Neural cell (in vitro differentiated cells): ENCODE data around the gene PDE4D. TPM values are rescaled to one million over a fixed set of nuclear protein-coding genes. Genes with fewer than 3 reads are reported as not detected.

Experiments
- H2AFZ ChIP-seq: fragments of 200-600, 300-800 bp; sonication (generic), shearing (Covaris generic); 2 replicates; pipeline ENCODE4 v1.6.0; 2014; ENCODE audit warnings: low read depth, mild to moderate bottlenecking, antibody characterized with exemption, low read length, moderate library complexity
- H3F3A ChIP-seq: fragments of 200-600 bp; shearing (Covaris generic); 2 replicates; pipeline ENCODE4 v1.6.1; 2016; ENCODE audit warnings: mild to moderate bottlenecking, moderate library complexity, mixed read lengths, antibody characterized with exemption, low read length; ENCODE audit not compliant: insufficient read depth, poor library complexity, severe bottlenecking
- H3K27ac ChIP-seq: fragments of 200-600, 300-800 bp; sonication (generic), shearing (Covaris generic); 2 replicates; pipeline ENCODE4 v1.5.1; 2014; ENCODE audit warnings: mild to moderate bottlenecking, low read length, moderate library complexity
- H3K27me3 ChIP-seq: fragments of 300-800, 200-600 bp; sonication (generic), shearing (Covaris generic); 2 replicates; pipeline ENCODE4 v1.6.0; 2014; ENCODE audit warnings: mild to moderate bottlenecking, low read depth, low read length, moderate library complexity; ENCODE audit not compliant: insufficient read depth
- H3K36me3 ChIP-seq: fragments of 300-800, 200-600 bp; sonication (generic), shearing (Covaris generic); 2 replicates; pipeline ENCODE4 v1.5.1; 2014; ENCODE audit warnings: mild to moderate bottlenecking, antibody characterized with exemption, low read length, moderate library complexity; ENCODE audit not compliant: insufficient read depth
- H3K4me2 ChIP-seq: fragments of 300-800, 200-600 bp; sonication (generic), shearing (Covaris generic); 2 replicates; pipeline ENCODE4 v1.6.0; 2014; ENCODE audit warnings: mild to moderate bottlenecking, low read length
- H3K4me3 ChIP-seq: fragments of 300-800, 200-600 bp; sonication (generic), shearing (Covaris generic); 2 replicates; pipeline ENCODE4 v1.5.1; 2014; ENCODE audit warnings: mild to moderate bottlenecking, low read length, moderate library complexity
- H3K79me2 ChIP-seq: fragments of 200-600 bp; shearing (Covaris generic); replicated peaks from 2 replicates; pipeline ENCODE4 v1.6.0; 2014; ENCODE audit warnings: mild to moderate bottlenecking, low read length, moderate library complexity; ENCODE audit not compliant: insufficient read depth
- H3K9ac ChIP-seq: fragments of 300-800, 200-600 bp; sonication (generic), shearing (Covaris generic); 2 replicates; pipeline ENCODE4 v1.6.1; 2016; ENCODE audit warnings: mild to moderate bottlenecking, low read length, mixed read lengths
- H3K9me2 ChIP-seq: fragments of 200-600 bp; shearing (Covaris generic); 2 replicates; pipeline ENCODE4 v1.6.1; 2016; ENCODE audit warnings: mild to moderate bottlenecking, low read length, mixed read lengths; ENCODE audit not compliant: insufficient read depth
- H3K9me3 ChIP-seq: fragments of 200-600, 300-800 bp; sonication (generic), shearing (Covaris generic); 2 replicates; pipeline ENCODE4 v1.6.1; 2016; ENCODE audit warnings: mild to moderate bottlenecking, mixed run types, low read length, moderate library complexity, mixed read lengths
- H4K20me1 ChIP-seq: fragments of 200-600 bp; shearing (Covaris generic); 2 replicates; pipeline ENCODE4 v1.6.1; 2016; ENCODE audit warnings: mild to moderate bottlenecking, mixed run types; ENCODE audit not compliant: insufficient read depth
- EP300 ChIP-seq: fragments of 450-650 bp; conservative IDR thresholded peaks from 2 replicates; pipeline ENCODE4 v1.6.1; 2014; ENCODE audit warnings: antibody characterized with exemption, mild to moderate bottlenecking, moderate library complexity; ENCODE audit not compliant: poor library complexity, severe bottlenecking
- EZH2 ChIP-seq: fragments of 200-600, 300-800 bp; shearing (Covaris generic), sonication (generic); IDR thresholded peaks from 2 replicates; pipeline ENCODE4 v1.6.1; 2014; ENCODE audit warnings: antibody characterized with exemption, low read length, borderline replicate concordance, mild to moderate bottlenecking; ENCODE audit not compliant: insufficient read depth, poor library complexity, severe bottlenecking
- MXI1 ChIP-seq: fragments of 450-650 bp; conservative IDR thresholded peaks from 2 replicates; pipeline ENCODE4 v1.6.1; 2014; ENCODE audit warnings: antibody characterized with exemption, mild to moderate bottlenecking; ENCODE audit not compliant: poor library complexity, severe bottlenecking
- POLR2AphosphoS5 ChIP-seq: IDR thresholded peaks from 2 replicates; pipeline ENCODE4 v1.6.1; 2012
- RAD21 ChIP-seq: fragments of 450-650 bp; conservative IDR thresholded peaks from 2 replicates; pipeline ENCODE4 v1.6.1; 2014; ENCODE audit warnings: antibody characterized with exemption, mild to moderate bottlenecking, moderate library complexity
- SMC3 ChIP-seq: fragments of 450-650 bp; conservative IDR thresholded peaks from 2 replicates; pipeline ENCODE4 v1.6.1; 2014; ENCODE audit warnings: antibody characterized with exemption, mild to moderate bottlenecking, moderate library complexity; ENCODE audit not compliant: poor library complexity
- TAF1 ChIP-seq: IDR thresholded peaks from 2 replicates; pipeline ENCODE4 v1.6.1; 2012; ENCODE audit warnings: low read depth
- polyA plus RNA-seq: library from polyadenylated mRNA; depleted of rRNA; stranded (reverse); fragments of >200 nt; gene quantifications from 2 replicates; pipeline ENCODE4 v1.2.3, GENCODE V29; 2014
- TF ChIP-seq, protein P1 (sequence below): IDR thresholded peaks from 2 replicates; pipeline ENCODE4 v1.6.1; 2012; ENCODE audit warnings: borderline replicate concordance
- TF ChIP-seq, protein P2 (sequence below): fragments of 450-650 bp; IDR thresholded peaks from 2 replicates; pipeline ENCODE4 v1.5.1; 2014; ENCODE audit warnings: antibody characterized with exemption, mild to moderate bottlenecking, moderate library complexity; ENCODE audit not compliant: poor library complexity, severe bottlenecking

Gene PDE4D
- polyA plus RNA-seq, 1 donor from 2014 or later, result 42.8 TPM

- TF ChIP-seq EP300 (no peak), POLR2AphosphoS5 (no peak), MXI1 (no peak), SMC3 (no peak), EZH2 (no peak), TAF1 (no peak), RAD21 (no peak)
- TF ChIP-seq, protein P1, sequence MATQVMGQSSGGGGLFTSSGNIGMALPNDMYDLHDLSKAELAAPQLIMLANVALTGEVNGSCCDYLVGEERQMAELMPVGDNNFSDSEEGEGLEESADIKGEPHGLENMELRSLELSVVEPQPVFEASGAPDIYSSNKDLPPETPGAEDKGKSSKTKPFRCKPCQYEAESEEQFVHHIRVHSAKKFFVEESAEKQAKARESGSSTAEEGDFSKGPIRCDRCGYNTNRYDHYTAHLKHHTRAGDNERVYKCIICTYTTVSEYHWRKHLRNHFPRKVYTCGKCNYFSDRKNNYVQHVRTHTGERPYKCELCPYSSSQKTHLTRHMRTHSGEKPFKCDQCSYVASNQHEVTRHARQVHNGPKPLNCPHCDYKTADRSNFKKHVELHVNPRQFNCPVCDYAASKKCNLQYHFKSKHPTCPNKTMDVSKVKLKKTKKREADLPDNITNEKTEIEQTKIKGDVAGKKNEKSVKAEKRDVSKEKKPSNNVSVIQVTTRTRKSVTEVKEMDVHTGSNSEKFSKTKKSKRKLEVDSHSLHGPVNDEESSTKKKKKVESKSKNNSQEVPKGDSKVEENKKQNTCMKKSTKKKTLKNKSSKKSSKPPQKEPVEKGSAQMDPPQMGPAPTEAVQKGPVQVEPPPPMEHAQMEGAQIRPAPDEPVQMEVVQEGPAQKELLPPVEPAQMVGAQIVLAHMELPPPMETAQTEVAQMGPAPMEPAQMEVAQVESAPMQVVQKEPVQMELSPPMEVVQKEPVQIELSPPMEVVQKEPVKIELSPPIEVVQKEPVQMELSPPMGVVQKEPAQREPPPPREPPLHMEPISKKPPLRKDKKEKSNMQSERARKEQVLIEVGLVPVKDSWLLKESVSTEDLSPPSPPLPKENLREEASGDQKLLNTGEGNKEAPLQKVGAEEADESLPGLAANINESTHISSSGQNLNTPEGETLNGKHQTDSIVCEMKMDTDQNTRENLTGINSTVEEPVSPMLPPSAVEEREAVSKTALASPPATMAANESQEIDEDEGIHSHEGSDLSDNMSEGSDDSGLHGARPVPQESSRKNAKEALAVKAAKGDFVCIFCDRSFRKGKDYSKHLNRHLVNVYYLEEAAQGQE, result no peak
- TF ChIP-seq, protein P2, sequence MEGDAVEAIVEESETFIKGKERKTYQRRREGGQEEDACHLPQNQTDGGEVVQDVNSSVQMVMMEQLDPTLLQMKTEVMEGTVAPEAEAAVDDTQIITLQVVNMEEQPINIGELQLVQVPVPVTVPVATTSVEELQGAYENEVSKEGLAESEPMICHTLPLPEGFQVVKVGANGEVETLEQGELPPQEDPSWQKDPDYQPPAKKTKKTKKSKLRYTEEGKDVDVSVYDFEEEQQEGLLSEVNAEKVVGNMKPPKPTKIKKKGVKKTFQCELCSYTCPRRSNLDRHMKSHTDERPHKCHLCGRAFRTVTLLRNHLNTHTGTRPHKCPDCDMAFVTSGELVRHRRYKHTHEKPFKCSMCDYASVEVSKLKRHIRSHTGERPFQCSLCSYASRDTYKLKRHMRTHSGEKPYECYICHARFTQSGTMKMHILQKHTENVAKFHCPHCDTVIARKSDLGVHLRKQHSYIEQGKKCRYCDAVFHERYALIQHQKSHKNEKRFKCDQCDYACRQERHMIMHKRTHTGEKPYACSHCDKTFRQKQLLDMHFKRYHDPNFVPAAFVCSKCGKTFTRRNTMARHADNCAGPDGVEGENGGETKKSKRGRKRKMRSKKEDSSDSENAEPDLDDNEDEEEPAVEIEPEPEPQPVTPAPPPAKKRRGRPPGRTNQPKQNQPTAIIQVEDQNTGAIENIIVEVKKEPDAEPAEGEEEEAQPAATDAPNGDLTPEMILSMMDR, result no peak
- Histone ChIP-seq H3K36me3 (no peaks in the 10 kb centered on the region), H4K20me1 (no peaks in the 10 kb centered on the region), H2AFZ (no peak overlapping the region), H3F3A (no peaks in the 10 kb centered on the region), H3K27ac (no peak overlapping the region), H3K9me2 (no peaks in the 10 kb centered on the region), H3K79me2 (no peaks in the 10 kb centered on the region), H3K4me2 (no peak overlapping the region), H3K4me3 (no peak overlapping the region), H3K9me3 (no peaks in the 10 kb centered on the region), H3K9ac (no peak overlapping the region), H3K27me3 (no peaks in the 10 kb centered on the region)
Measured at GRCh38 chr5:59264013-59264412, 629.5 kb downstream of the PDE4D start.

DNA sequence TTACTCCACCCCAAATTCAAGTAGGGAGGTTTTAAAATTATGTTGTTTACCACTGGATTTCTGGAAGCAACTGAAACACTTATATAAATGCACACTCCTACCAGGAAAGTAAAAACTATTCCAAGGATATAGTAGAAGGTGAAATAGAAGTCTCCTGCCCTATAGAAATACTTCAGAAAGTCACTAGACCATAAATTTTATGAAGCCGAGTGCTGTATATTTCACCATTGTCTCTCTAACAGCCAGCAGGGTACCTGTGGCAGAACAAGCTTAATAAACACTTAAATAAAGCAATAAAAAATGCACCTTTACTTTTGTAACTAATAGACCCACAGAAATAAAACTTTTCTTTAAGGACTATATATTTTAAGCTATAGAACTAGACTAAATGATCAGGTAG lies 631.6 kb downstream of the PDE4D start:
- Histone ChIP-seq H3K9ac (no peak overlapping the region), H4K20me1 (no peaks in the 10 kb centered on the region), H3K79me2 (no peaks in the 10 kb centered on the region), H3K4me2 (no peak overlapping the region), H3K9me2 (no peaks in the 10 kb centered on the region), H2AFZ (no peak overlapping the region), H3K4me3 (no peak overlapping the region), H3K9me3 (no peaks in the 10 kb centered on the region), H3K36me3 (no peaks in the 10 kb centered on the region), H3K27me3 (no peaks in the 10 kb centered on the region), H3F3A (no peaks in the 10 kb centered on the region), H3K27ac (no peak overlapping the region)
- TF ChIP-seq RAD21 (no peak), POLR2AphosphoS5 (no peak)

- Histone ChIP-seq H3K79me2 (no peaks in the 10 kb centered on the region), H3K4me3 (no peak overlapping the region), H3K4me2 (no peak overlapping the region), H3K27ac (no peak overlapping the region), H4K20me1 (no peaks in the 10 kb centered on the region), H3K27me3 (no peaks in the 10 kb centered on the region), H3K36me3 (no peaks in the 10 kb centered on the region), H2AFZ (no peak overlapping the region), H3F3A (no peaks in the 10 kb centered on the region), H3K9me3 (no peaks in the 10 kb centered on the region), H3K9ac (no peak overlapping the region), H3K9me2 (no peaks in the 10 kb centered on the region)
- no peak for TF ChIP-seq MXI1
- TF ChIP-seq EZH2, result no peak
- no peak for TF ChIP-seq RAD21
- TF ChIP-seq, protein P1, result no peak
- no peak for TF ChIP-seq EP300
- TF ChIP-seq, protein P2, result no peak
- no peak for TF ChIP-seq SMC3
- no peak for TF ChIP-seq POLR2AphosphoS5
- no peak for TF ChIP-seq TAF1
Measured at GRCh38 chr5:59260973-59261372, 632.6 kb downstream of the PDE4D start.
